Measurements from ENCODE around the gene POLR1H.
A peak's percentile ranks its signal among the peaks of the same experiment; 100 is the strongest.

DNA sequence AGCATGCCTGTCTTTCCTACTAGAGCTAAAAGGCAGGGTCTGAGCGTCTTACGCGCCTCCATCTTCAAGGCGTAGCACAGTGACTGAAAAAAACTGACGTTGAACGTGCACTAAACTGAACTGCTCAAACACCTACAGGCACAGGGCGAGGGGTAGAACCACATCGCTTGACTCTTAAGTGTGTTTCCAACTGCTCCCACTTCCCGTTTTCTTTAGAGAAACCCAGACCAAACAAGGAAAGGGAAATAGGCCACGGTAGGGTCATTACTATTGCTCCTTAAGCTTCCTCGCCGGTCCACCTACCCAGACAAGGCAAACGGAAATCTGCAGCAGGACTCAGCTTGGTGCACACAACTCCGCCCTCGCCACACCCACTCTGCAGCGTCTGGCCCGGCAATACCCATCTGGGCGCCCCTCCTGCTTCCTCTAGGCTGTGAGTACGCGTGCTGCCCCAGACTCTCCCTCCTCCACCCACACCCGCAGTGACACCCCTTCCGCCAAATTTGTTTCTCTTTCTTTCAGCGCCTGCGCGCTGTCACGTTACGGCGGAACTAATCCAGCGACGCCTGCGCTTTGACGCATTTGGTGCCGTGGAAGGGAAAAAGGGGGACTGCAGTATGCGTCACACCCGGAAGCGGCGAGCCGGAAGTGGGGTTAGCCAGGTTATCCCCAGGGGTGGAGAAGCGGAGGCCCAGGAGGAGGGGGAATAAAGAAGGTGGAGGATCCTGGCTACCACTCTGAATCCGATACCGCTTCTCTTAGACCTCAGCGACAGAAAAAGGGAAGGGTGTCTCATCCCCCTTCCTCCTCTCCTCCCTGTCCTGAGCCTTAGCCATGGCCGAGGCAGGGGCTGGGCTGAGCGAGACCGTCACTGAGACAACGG is 5.8 kb downstream of the POLR1H start, which contains the start of gene PPP1R11:
- TF ChIP-seq CTCF (IDR thresholded peaks at IDR 0.05; ENCODE audit: poor library complexity, severe bottlenecking) (no peak), EP300 (conservative IDR thresholded peaks at IDR 0.05; ENCODE audit: poor library complexity, severe bottlenecking) (peak; percentile 77), POLR2AphosphoS5 (IDR thresholded peaks at IDR 0.05) (peak; percentile 72)
